ENCODE measurements around the gene CFLAR. TPM values are rescaled to one million over a fixed set of nuclear protein-coding genes. Genes with fewer than 3 reads are reported as not detected.
A peak's percentile ranks its signal among the peaks of the same experiment; 100 is the strongest.
"Not testable (repeated sequence)": the region's sequence is repeated elsewhere in the genome, so short reads cannot be mapped to it uniquely, and the experiment has no call there.

CFLAR gene
- total RNA-seq, 1 experiment from 2014 or later, result 70.1 TPM

DNA sequence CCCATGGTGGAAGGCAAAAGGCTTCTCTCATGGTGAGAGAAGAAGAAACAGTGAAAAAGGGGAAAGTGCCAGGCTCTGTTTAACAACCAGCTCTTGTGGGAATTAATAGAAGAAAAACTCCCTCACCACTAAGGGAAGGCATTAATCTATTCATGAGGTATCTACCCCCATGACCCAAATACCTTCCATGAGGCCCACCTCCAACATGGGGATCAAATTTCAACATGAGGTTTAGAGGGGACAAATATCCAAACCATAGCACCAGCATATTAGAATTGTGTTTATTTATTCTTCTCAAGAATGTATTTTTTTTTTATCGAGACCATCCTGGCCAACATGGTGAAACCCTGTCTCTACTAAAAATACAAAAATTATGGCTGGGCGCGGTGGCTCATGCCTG is 4.9 kb upstream of the CFLAR start:
- no peaks in the 10 kb centered on the region for H3K9me3 Mint-ChIP-seq (ENCODE audit: unreplicated experiment)
- no TSS peak for BruUV-seq (replicated peaks)
- TF ChIP-seq, protein P1, sequence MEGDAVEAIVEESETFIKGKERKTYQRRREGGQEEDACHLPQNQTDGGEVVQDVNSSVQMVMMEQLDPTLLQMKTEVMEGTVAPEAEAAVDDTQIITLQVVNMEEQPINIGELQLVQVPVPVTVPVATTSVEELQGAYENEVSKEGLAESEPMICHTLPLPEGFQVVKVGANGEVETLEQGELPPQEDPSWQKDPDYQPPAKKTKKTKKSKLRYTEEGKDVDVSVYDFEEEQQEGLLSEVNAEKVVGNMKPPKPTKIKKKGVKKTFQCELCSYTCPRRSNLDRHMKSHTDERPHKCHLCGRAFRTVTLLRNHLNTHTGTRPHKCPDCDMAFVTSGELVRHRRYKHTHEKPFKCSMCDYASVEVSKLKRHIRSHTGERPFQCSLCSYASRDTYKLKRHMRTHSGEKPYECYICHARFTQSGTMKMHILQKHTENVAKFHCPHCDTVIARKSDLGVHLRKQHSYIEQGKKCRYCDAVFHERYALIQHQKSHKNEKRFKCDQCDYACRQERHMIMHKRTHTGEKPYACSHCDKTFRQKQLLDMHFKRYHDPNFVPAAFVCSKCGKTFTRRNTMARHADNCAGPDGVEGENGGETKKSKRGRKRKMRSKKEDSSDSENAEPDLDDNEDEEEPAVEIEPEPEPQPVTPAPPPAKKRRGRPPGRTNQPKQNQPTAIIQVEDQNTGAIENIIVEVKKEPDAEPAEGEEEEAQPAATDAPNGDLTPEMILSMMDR (IDR thresholded peaks at IDR 0.05; ENCODE audit: unreplicated experiment), result no peak
- H3K4me3 Mint-ChIP-seq (ENCODE audit: unreplicated experiment), result no peak overlapping the region
- POLR2A ChIA-PET, result interaction anchor here (0.7 to 1.7 kb wide), 2 partner anchors 39 to 557 kb away, joined by 3 to 4 read pairs; partner anchors contain the start of genes HYCC2 and NDUFB3
- H3K36me3 Mint-ChIP-seq (ENCODE audit: insufficient read depth, unreplicated experiment), result peaks cover 5% of the 10 kb centered on the region
- CTCF ChIA-PET, result interaction anchor here (0.6 to 4.5 kb wide), 6 partner anchors 20 to 206 kb away, joined by 3 to 14 read pairs (median 4); no protein-coding TSS in a partner anchor
- intact Hi-C loops (cut with micrococcal nuclease), result no loop called here
- H3K27ac Mint-ChIP-seq (ENCODE audit: low read depth, unreplicated experiment), result no peak overlapping the region
- DNase-seq (ENCODE audit: unreplicated experiment), result no peak
- H3K4me1 Mint-ChIP-seq (ENCODE audit: insufficient read depth, unreplicated experiment), result no peaks in the 10 kb centered on the region
- H3K27me3 Mint-ChIP-seq (ENCODE audit: insufficient read depth, unreplicated experiment), result no peaks in the 10 kb centered on the region

GRCh38 chr2:201114350-201114749 is 1.6 kb upstream of the CFLAR start:
- no peaks in the 10 kb centered on the region for H3K27me3 Mint-ChIP-seq (ENCODE audit: insufficient read depth, unreplicated experiment)
- peaks cover 10% of the 10 kb centered on the region for H3K4me1 Mint-ChIP-seq (ENCODE audit: insufficient read depth, unreplicated experiment)
- peaks cover 13% of the 10 kb centered on the region for H3K36me3 Mint-ChIP-seq (ENCODE audit: insufficient read depth, unreplicated experiment)
- intact Hi-C loops (cut with micrococcal nuclease), result no loop called here
- H3K27ac Mint-ChIP-seq (ENCODE audit: low read depth, unreplicated experiment), result peak overlapping the region; percentile 98
- H3K9me3 Mint-ChIP-seq (ENCODE audit: unreplicated experiment), result no peaks in the 10 kb centered on the region
- TF ChIP-seq, protein P1 (IDR thresholded peaks at IDR 0.05; ENCODE audit: unreplicated experiment), result no peak
- DNase-seq (ENCODE audit: unreplicated experiment), result no peak
- ChIA-PET CTCF (interaction anchor here (2.9 to 5.4 kb wide), 2 partner anchors 44 to 118 kb away, joined by 18 to 46 read pairs; no protein-coding TSS in a partner anchor), POLR2A (interaction anchor here (0.9 to 8.0 kb wide), 4 partner anchors 25 to 43 kb away, joined by 3 to 198 read pairs (median 91); partner anchors contain the start of genes HYCC2 and NDUFB3)
- no TSS peak for BruUV-seq (replicated peaks)
- H3K4me3 Mint-ChIP-seq (ENCODE audit: unreplicated experiment), result peak overlapping the region; percentile 93

- TF ChIP-seq, protein P1 (IDR thresholded peaks at IDR 0.05; ENCODE audit: unreplicated experiment), result no peak
Observed at GRCh38 chr2:201114846-201115245, 1.1 kb upstream of the CFLAR start.

DNA sequence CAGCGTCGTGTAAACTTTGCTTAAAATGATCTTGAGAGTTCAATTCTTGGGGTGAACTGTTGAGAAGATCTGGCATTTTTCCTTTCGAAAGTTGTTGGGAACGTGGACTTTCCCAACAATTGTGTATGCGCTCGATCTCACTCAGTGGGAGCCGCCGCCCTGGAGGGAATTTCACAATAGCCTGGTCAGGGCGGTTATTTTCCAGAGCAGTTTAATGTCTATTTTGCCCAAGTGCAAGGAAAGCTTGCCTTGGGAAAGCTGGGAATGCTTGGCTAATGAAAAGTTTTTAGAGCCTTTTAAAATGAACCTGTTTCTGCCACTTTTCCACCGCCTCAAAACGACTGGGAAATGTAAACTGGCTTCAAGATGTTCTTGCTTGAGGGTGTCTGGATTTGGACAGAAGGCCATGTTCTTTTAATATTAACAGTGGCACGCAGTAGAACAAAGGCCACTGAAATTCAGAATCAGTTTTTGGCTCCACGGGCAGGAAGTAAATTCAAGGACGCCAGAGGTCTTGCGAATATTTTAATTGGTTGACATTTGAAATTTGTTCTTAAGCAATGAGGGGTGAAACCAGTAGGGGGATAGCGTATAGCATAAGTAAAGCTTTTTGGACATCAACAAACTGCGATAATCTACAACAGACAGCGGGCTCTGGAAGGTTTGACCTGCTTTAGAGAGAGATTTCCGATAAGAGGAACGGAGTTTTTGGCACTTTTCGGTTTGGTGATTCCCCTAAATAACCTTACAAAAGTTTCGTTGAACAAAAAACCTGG is 1.2 kb downstream of the CFLAR start:
- H3K4me1 Mint-ChIP-seq (ENCODE audit: insufficient read depth, unreplicated experiment), result peaks cover 24% of the 10 kb centered on the region
- BruUV-seq (replicated peaks), result TSS peak; percentile 23
- peaks cover 21% of the 10 kb centered on the region for H3K36me3 Mint-ChIP-seq (ENCODE audit: insufficient read depth, unreplicated experiment)
- H3K9me3 Mint-ChIP-seq (ENCODE audit: unreplicated experiment), result no peaks in the 10 kb centered on the region
- peak overlapping the region; percentile 93 for H3K4me3 Mint-ChIP-seq (ENCODE audit: unreplicated experiment)
- intact Hi-C loops (cut with micrococcal nuclease), result loop anchor here (2.0 kb wide), 2 partner anchors 46 to 116 kb away; partner anchors contain the start of gene HYCC2
- ChIA-PET CTCF (interaction anchor here (0.7 to 5.4 kb wide), 17 partner anchors 8 to 115 kb away, joined by 3 to 46 read pairs (median 5); no protein-coding TSS in a partner anchor), POLR2A (interaction anchor here (0.6 to 8.0 kb wide), 33 partner anchors 10 to 663 kb away, joined by 3 to 198 read pairs (median 5); partner anchors contain the start of genes ALS2, CLK1, HYCC2 and NDUFB3)
- no peaks in the 10 kb centered on the region for H3K27me3 Mint-ChIP-seq (ENCODE audit: insufficient read depth, unreplicated experiment)
- peak; percentile 92 for DNase-seq (ENCODE audit: unreplicated experiment)
- TF ChIP-seq, protein P1 (IDR thresholded peaks at IDR 0.05; ENCODE audit: unreplicated experiment), result peak; percentile 22
- H3K27ac Mint-ChIP-seq (ENCODE audit: low read depth, unreplicated experiment), result peak overlapping the region; percentile 98

More at GRCh38 chr2:201114846-201115245, 1.1 kb upstream of the CFLAR start:
- H3K4me1 Mint-ChIP-seq (ENCODE audit: insufficient read depth, unreplicated experiment), result peaks cover 14% of the 10 kb centered on the region
- peak overlapping the region; percentile 93 for H3K4me3 Mint-ChIP-seq (ENCODE audit: unreplicated experiment)
- DNase-seq (ENCODE audit: unreplicated experiment), result no peak
- H3K9me3 Mint-ChIP-seq (ENCODE audit: unreplicated experiment), result no peaks in the 10 kb centered on the region
- H3K36me3 Mint-ChIP-seq (ENCODE audit: insufficient read depth, unreplicated experiment), result peaks cover 9% of the 10 kb centered on the region
- no peaks in the 10 kb centered on the region for H3K27me3 Mint-ChIP-seq (ENCODE audit: insufficient read depth, unreplicated experiment)
- no TSS peak for BruUV-seq (replicated peaks)
- CTCF ChIA-PET, result interaction anchor here (0.6 to 5.4 kb wide), 8 partner anchors 18 to 214 kb away, joined by 3 to 46 read pairs (median 4); no protein-coding TSS in a partner anchor
- POLR2A ChIA-PET, result interaction anchor here (0.7 to 8.0 kb wide), 6 partner anchors 26 to 208 kb away, joined by 3 to 198 read pairs (median 44); partner anchors contain the start of genes HYCC2 and NDUFB3
- intact Hi-C loops (cut with micrococcal nuclease), result no loop called here
- H3K27ac Mint-ChIP-seq (ENCODE audit: low read depth, unreplicated experiment), result peak overlapping the region; percentile 98

DNA sequence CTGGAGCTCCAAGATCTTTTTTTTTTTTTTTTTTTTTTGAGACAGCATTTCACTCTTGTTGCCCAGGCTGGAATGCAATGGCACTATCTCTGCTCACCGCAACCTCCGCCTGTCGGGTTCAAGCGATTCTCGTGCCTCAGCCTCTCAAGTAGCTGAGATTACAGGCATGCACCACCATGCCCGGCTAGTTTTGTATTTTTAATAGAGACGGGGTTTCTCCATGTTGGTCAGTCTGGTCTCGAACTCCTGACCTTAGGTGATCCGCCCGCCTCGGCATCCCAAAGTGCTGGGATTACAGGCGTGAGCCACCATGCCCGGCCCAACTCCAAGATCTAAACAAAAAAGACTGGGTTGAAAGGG is 1.8 kb downstream of the CFLAR start:
- H3K9me3 Mint-ChIP-seq (ENCODE audit: unreplicated experiment); BruUV-seq (replicated peaks); H3K27me3 Mint-ChIP-seq (ENCODE audit: insufficient read depth, unreplicated experiment); DNase-seq (ENCODE audit: unreplicated experiment): not testable (repeated sequence)
- ChIA-PET CTCF (interaction anchor here (0.6 to 5.4 kb wide), 18 partner anchors 8 to 152 kb away, joined by 3 to 46 read pairs (median 6); no protein-coding TSS in a partner anchor), POLR2A (interaction anchor here (0.6 to 8.0 kb wide), 29 partner anchors 11 to 811 kb away, joined by 3 to 198 read pairs (median 6); partner anchors contain the start of genes ALS2, CLK1, HYCC2 and NDUFB3)
- H3K36me3 Mint-ChIP-seq (ENCODE audit: insufficient read depth, unreplicated experiment), result peaks cover 25% of the 10 kb centered on the region
- peaks cover 29% of the 10 kb centered on the region for H3K4me1 Mint-ChIP-seq (ENCODE audit: insufficient read depth, unreplicated experiment)
- intact Hi-C loops (cut with micrococcal nuclease), result loop anchor here (1.0 to 2.0 kb wide), 4 partner anchors 34 to 115 kb away; partner anchors contain the start of gene HYCC2
- H3K4me3 Mint-ChIP-seq (ENCODE audit: unreplicated experiment), result peak overlapping the region; percentile 93
- H3K27ac Mint-ChIP-seq (ENCODE audit: low read depth, unreplicated experiment), result peak overlapping the region; percentile 98

All from MCF 10A (cell line).